ENCODE data around the gene TUBB2B. TPM values are rescaled to one million over a fixed set of nuclear protein-coding genes. Genes with fewer than 3 reads are reported as not detected.

TUBB2B gene
- polyA plus RNA-seq, 1 donor from 2014 or later, result 3,172 TPM

DNA sequence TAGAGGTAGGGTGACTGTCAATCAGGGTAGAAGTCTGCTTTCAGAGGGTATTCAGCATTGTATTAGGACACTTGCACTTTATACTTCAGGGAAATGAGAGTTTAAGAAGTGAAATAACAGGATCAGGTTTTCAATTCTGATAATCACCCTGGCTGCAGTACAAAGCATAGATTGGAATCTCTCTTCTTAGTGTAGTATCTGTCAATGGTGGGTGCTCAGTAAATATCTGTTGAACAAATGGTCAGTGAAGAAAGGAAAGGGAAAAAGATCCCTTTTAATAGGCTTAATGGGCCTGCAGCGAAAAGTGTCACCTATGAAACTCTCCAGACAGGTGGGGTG, 18.7 kb downstream of the TUBB2B start:
- TF ChIP-seq SMC3 (conservative IDR thresholded peaks at IDR 0.05; ENCODE audit: poor library complexity), result no peak
- H3K36me3 ChIP-seq (ENCODE audit: insufficient read depth, low read length), result no peaks in the 10 kb centered on the region
- no peak overlapping the region for H3K27ac ChIP-seq (ENCODE audit: low read length)

DNA sequence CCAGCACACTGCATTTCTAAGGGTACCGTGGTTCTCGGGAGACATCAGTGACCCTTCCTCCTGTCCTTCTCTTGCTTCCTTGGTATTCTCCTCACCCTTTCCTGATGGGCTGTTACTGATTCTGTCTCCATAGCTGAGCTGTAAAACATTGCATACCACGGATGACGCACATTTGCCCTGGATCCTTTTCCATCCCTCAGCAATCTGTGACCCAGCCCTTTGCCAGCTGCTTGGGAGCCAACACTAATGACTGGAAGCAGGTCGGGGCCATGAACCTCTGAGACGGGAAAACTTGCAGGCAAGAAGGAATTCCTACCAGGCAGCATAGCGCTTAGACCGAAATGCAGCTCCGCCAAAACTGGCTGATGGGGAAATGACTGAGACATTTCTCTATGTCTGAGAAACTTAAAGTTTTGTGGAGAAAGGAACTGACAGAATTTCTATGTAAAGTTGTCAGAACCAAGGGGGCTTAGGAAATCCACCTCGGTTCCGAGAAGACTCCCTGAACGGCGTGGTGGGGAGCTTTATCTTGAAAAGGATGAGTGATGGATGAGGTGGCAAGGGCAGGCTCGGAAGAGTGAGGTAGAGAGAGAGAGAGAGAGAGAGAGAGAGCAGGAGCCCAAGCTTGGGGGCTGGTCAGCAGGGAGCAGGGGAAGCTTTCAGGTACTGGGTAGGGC, 19.2 kb downstream of the TUBB2B start:
- Histone ChIP-seq H3K27ac (ENCODE audit: low read length) (no peak overlapping the region), H3K9me3 (ENCODE audit: low read length) (no peaks in the 10 kb centered on the region), H3F3A (ENCODE audit: insufficient read depth, low read length, poor library complexity, severe bottlenecking) (no peaks in the 10 kb centered on the region), H3K27me3 (ENCODE audit: insufficient read depth, low read depth, low read length) (no peaks in the 10 kb centered on the region), H3K9ac (ENCODE audit: low read length) (no peak overlapping the region), H3K36me3 (ENCODE audit: insufficient read depth, low read length) (no peaks in the 10 kb centered on the region), H3K79me2 (replicated peaks; ENCODE audit: insufficient read depth, low read length) (no peaks in the 10 kb centered on the region), H2AFZ (ENCODE audit: low read depth, low read length) (no peak overlapping the region), H3K4me2 (ENCODE audit: low read length) (no peak overlapping the region), H4K20me1 (ENCODE audit: insufficient read depth) (no peaks in the 10 kb centered on the region), H3K9me2 (ENCODE audit: insufficient read depth, low read length) (no peaks in the 10 kb centered on the region), H3K4me3 (ENCODE audit: low read length) (no peak overlapping the region)
- TF ChIP-seq EZH2 (IDR thresholded peaks at IDR 0.05; ENCODE audit: borderline replicate concordance, insufficient read depth, low read length, poor library complexity, severe bottlenecking), result no peak

More for the DNA sequence above, 18.7 kb downstream of the TUBB2B start:
- H3K9me3 ChIP-seq (ENCODE audit: low read length), result no peaks in the 10 kb centered on the region
- H3K79me2 ChIP-seq (replicated peaks; ENCODE audit: insufficient read depth, low read length), result no peaks in the 10 kb centered on the region
- no peak overlapping the region for H3K9ac ChIP-seq (ENCODE audit: low read length)
- H3K27me3 ChIP-seq (ENCODE audit: insufficient read depth, low read depth, low read length), result no peaks in the 10 kb centered on the region
- no peak overlapping the region for H3K4me2 ChIP-seq (ENCODE audit: low read length)
- no peak overlapping the region for H3K4me3 ChIP-seq (ENCODE audit: low read length)
- H3F3A ChIP-seq (ENCODE audit: insufficient read depth, low read length, poor library complexity, severe bottlenecking), result no peaks in the 10 kb centered on the region
- H3K9me2 ChIP-seq (ENCODE audit: insufficient read depth, low read length), result no peaks in the 10 kb centered on the region
- no peaks in the 10 kb centered on the region for H4K20me1 ChIP-seq (ENCODE audit: insufficient read depth)
- no peak overlapping the region for H2AFZ ChIP-seq (ENCODE audit: low read depth, low read length)

DNA sequence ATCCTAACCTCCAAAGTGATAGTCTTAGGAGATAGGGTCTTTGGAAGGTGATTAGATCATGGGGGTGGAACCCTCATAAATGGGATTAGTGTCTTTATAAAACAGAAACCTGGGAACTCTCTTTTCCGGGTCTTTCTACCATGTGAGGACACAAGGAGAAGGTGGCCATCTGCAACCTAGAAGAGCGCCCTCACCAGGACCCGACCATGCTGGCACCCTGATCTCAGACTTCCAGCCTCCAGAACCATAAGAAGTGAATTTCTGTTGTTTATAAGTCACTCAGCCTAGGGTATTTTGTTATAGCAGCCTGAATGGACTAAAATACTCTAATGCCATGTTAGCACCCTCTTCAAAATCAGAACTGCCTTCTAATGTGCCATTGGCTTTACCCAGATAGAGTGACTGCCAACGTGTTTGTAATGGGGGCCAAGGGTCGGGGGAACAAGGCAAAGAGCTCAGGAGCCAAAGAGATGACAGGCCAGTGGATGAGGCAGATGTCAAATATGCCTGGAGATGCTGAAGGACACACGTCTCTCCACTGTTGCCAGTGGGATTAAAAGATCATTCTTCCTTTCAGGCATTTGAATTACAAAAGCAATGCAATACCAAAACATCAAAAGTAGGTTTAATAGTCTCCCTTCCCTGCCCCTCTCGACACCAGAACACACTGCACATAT, 21.0 kb downstream of the TUBB2B start:
- no peak overlapping the region for H2AFZ ChIP-seq (ENCODE audit: low read depth, low read length)
- no peaks in the 10 kb centered on the region for H3K79me2 ChIP-seq (replicated peaks; ENCODE audit: insufficient read depth, low read length)
- no peaks in the 10 kb centered on the region for H3K9me3 ChIP-seq (ENCODE audit: low read length)
- TF ChIP-seq, protein P1, sequence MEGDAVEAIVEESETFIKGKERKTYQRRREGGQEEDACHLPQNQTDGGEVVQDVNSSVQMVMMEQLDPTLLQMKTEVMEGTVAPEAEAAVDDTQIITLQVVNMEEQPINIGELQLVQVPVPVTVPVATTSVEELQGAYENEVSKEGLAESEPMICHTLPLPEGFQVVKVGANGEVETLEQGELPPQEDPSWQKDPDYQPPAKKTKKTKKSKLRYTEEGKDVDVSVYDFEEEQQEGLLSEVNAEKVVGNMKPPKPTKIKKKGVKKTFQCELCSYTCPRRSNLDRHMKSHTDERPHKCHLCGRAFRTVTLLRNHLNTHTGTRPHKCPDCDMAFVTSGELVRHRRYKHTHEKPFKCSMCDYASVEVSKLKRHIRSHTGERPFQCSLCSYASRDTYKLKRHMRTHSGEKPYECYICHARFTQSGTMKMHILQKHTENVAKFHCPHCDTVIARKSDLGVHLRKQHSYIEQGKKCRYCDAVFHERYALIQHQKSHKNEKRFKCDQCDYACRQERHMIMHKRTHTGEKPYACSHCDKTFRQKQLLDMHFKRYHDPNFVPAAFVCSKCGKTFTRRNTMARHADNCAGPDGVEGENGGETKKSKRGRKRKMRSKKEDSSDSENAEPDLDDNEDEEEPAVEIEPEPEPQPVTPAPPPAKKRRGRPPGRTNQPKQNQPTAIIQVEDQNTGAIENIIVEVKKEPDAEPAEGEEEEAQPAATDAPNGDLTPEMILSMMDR (IDR thresholded peaks at IDR 0.05; ENCODE audit: poor library complexity, severe bottlenecking), result no peak
- TF ChIP-seq MXI1 (conservative IDR thresholded peaks at IDR 0.05; ENCODE audit: poor library complexity, severe bottlenecking), result no peak
- TF ChIP-seq SMC3 (conservative IDR thresholded peaks at IDR 0.05; ENCODE audit: poor library complexity), result no peak
- no peak for TF ChIP-seq EP300 (conservative IDR thresholded peaks at IDR 0.05; ENCODE audit: poor library complexity, severe bottlenecking)
- TF ChIP-seq POLR2AphosphoS5 (IDR thresholded peaks at IDR 0.05), result no peak
- TF ChIP-seq, protein P2, sequence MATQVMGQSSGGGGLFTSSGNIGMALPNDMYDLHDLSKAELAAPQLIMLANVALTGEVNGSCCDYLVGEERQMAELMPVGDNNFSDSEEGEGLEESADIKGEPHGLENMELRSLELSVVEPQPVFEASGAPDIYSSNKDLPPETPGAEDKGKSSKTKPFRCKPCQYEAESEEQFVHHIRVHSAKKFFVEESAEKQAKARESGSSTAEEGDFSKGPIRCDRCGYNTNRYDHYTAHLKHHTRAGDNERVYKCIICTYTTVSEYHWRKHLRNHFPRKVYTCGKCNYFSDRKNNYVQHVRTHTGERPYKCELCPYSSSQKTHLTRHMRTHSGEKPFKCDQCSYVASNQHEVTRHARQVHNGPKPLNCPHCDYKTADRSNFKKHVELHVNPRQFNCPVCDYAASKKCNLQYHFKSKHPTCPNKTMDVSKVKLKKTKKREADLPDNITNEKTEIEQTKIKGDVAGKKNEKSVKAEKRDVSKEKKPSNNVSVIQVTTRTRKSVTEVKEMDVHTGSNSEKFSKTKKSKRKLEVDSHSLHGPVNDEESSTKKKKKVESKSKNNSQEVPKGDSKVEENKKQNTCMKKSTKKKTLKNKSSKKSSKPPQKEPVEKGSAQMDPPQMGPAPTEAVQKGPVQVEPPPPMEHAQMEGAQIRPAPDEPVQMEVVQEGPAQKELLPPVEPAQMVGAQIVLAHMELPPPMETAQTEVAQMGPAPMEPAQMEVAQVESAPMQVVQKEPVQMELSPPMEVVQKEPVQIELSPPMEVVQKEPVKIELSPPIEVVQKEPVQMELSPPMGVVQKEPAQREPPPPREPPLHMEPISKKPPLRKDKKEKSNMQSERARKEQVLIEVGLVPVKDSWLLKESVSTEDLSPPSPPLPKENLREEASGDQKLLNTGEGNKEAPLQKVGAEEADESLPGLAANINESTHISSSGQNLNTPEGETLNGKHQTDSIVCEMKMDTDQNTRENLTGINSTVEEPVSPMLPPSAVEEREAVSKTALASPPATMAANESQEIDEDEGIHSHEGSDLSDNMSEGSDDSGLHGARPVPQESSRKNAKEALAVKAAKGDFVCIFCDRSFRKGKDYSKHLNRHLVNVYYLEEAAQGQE (IDR thresholded peaks at IDR 0.05; ENCODE audit: borderline replicate concordance), result no peak
- no peak for TF ChIP-seq RAD21 (conservative IDR thresholded peaks at IDR 0.05)
- TF ChIP-seq TAF1 (IDR thresholded peaks at IDR 0.05; ENCODE audit: low read depth), result no peak
- no peak for TF ChIP-seq EZH2 (IDR thresholded peaks at IDR 0.05; ENCODE audit: borderline replicate concordance, insufficient read depth, low read length, poor library complexity, severe bottlenecking)
- no peak overlapping the region for H3K4me3 ChIP-seq (ENCODE audit: low read length)
- H4K20me1 ChIP-seq (ENCODE audit: insufficient read depth), result no peaks in the 10 kb centered on the region
- H3K4me2 ChIP-seq (ENCODE audit: low read length), result no peak overlapping the region
- no peaks in the 10 kb centered on the region for H3K27me3 ChIP-seq (ENCODE audit: insufficient read depth, low read depth, low read length)
- no peaks in the 10 kb centered on the region for H3F3A ChIP-seq (ENCODE audit: insufficient read depth, low read length, poor library complexity, severe bottlenecking)
- H3K9ac ChIP-seq (ENCODE audit: low read length), result no peak overlapping the region
- H3K27ac ChIP-seq (ENCODE audit: low read length), result no peak overlapping the region
- no peaks in the 10 kb centered on the region for H3K9me2 ChIP-seq (ENCODE audit: insufficient read depth, low read length)
- no peaks in the 10 kb centered on the region for H3K36me3 ChIP-seq (ENCODE audit: insufficient read depth, low read length)
